Gastroesophageal sphincter (tissue), 3 donors: ENCODE data around the gene NUP43.

Experiments used
- POLR2A ChIP-seq, 2 donors: fragments of 450-650 bp; IDR thresholded peaks; one replicate each; pipeline ENCODE4 v1.6.1; 2017; ENCODE audit warnings: antibody characterized with exemption in 2 of 2, mild to moderate bottlenecking in 2 of 2, moderate library complexity in 1 of 2
- TF ChIP-seq, protein P1 (sequence below), 4 experiments: fragments of 200-600 bp in 2 of 4; fragments of 450-650 bp in 2 of 4; sonication (generic) in 1 of 4; IDR thresholded peaks; one replicate each; pipeline ENCODE4 v1.5.1; 2017 to 2019; ENCODE audit warnings: antibody characterized with exemption in 4 of 4, mild to moderate bottlenecking in 2 of 4, moderate library complexity in 2 of 4

DNA sequence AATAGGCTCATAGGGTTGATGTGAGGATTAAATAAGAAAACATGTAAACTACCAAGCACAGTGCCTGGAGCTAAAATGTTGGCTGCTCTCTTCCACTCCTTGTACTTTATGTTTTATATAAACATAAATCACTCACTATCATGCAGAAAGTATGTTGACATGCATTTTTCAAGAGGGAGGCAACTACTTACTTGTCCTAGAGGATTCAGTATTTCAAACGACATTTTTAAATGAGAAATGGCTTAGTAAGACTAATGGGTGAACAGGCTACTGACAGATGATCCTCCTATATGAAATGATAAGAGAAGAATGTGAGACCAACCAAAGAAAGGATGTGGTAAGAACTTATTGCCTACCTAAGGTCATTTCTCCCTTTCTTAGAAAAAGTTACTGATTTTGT is 49.4 kb downstream of the NUP43 start:
- TF ChIP-seq, protein P1, sequence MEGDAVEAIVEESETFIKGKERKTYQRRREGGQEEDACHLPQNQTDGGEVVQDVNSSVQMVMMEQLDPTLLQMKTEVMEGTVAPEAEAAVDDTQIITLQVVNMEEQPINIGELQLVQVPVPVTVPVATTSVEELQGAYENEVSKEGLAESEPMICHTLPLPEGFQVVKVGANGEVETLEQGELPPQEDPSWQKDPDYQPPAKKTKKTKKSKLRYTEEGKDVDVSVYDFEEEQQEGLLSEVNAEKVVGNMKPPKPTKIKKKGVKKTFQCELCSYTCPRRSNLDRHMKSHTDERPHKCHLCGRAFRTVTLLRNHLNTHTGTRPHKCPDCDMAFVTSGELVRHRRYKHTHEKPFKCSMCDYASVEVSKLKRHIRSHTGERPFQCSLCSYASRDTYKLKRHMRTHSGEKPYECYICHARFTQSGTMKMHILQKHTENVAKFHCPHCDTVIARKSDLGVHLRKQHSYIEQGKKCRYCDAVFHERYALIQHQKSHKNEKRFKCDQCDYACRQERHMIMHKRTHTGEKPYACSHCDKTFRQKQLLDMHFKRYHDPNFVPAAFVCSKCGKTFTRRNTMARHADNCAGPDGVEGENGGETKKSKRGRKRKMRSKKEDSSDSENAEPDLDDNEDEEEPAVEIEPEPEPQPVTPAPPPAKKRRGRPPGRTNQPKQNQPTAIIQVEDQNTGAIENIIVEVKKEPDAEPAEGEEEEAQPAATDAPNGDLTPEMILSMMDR (IDR thresholded peaks at IDR 0.05), result no peak
- TF ChIP-seq POLR2A (IDR thresholded peaks at IDR 0.05), result no peak
